Activated T-helper 17 cell treated with anti-CD3 and anti-CD28 coated beads, Interleukin-2, amount 50 U/mL, for 72 hours (primary cell): ENCODE results near the gene TMC7. TPM values are rescaled to one million over a fixed set of nuclear protein-coding genes. Genes with fewer than 3 reads are reported as not detected.

ENCODE experiments used
- ATAC-seq: fragments of 150-1000 bp; cut with Tn5 transposase; replicated peaks from 2 replicates; pipeline ENCODE4 v1.10.0; 2021; ENCODE audit warnings: mild to moderate bottlenecking, moderate library complexity
- H3K27ac Mint-ChIP-seq: one replicate; pipeline ENCODE4 v1.8.0; 2022; ENCODE audit warnings: mixed read lengths
- H3K27me3 Mint-ChIP-seq: one replicate; pipeline ENCODE4 v1.8.0; 2022; ENCODE audit warnings: mixed read lengths
- H3K36me3 Mint-ChIP-seq: one replicate; pipeline ENCODE4 v1.8.0; 2022; ENCODE audit warnings: low read depth, mild to moderate bottlenecking, mixed read lengths
- H3K4me1 Mint-ChIP-seq: one replicate; pipeline ENCODE4 v1.8.0; 2022; ENCODE audit warnings: mixed read lengths
- H3K4me3 Mint-ChIP-seq: one replicate; pipeline ENCODE4 v1.8.0; 2022; ENCODE audit warnings: mild to moderate bottlenecking, mixed read lengths
- H3K9me3 Mint-ChIP-seq: one replicate; pipeline ENCODE4 v1.8.0; 2022; ENCODE audit warnings: mixed read lengths
- total RNA-seq, 2 donors: library from RNA; stranded (reverse); gene quantifications; one replicate each; pipeline ENCODE4 v1.2.3, GENCODE V29; 2022

Gene TMC7
- total RNA-seq, 2 donors from 2014 or later, result not detected

- no peaks in the 10 kb centered on the region for H3K4me1 Mint-ChIP-seq
- H3K27ac Mint-ChIP-seq, result no peak overlapping the region
- no peak for ATAC-seq
- H3K27me3 Mint-ChIP-seq, result peaks cover 8% of the 10 kb centered on the region
- no peaks in the 10 kb centered on the region for H3K9me3 Mint-ChIP-seq
- H3K36me3 Mint-ChIP-seq, result peaks cover 24% of the 10 kb centered on the region
- no peak overlapping the region for H3K4me3 Mint-ChIP-seq
These were observed 99.9 kb downstream of the TMC7 start for GRCh38 chr16:19083670-19084069.

GRCh38 chr16:19084139-19084538 is 100.4 kb downstream of the TMC7 start:
- no peaks in the 10 kb centered on the region for H3K9me3 Mint-ChIP-seq
- no peak overlapping the region for H3K4me3 Mint-ChIP-seq
- H3K4me1 Mint-ChIP-seq, result no peaks in the 10 kb centered on the region
- H3K36me3 Mint-ChIP-seq, result peaks cover 21% of the 10 kb centered on the region
- ATAC-seq, result no peak
- peaks cover 8% of the 10 kb centered on the region for H3K27me3 Mint-ChIP-seq
- no peak overlapping the region for H3K27ac Mint-ChIP-seq

GRCh38 chr16:19084879-19085278 is 101.1 kb downstream of the TMC7 start:
- no peak overlapping the region for H3K27ac Mint-ChIP-seq
- no peaks in the 10 kb centered on the region for H3K9me3 Mint-ChIP-seq
- H3K4me3 Mint-ChIP-seq, result no peak overlapping the region
- no peak for ATAC-seq
- peaks cover 18% of the 10 kb centered on the region for H3K36me3 Mint-ChIP-seq
- no peaks in the 10 kb centered on the region for H3K4me1 Mint-ChIP-seq
- peaks cover 8% of the 10 kb centered on the region for H3K27me3 Mint-ChIP-seq

GRCh38 chr16:19085679-19086200 is 102.0 kb downstream of the TMC7 start:
- H3K4me1 Mint-ChIP-seq, result no peaks in the 10 kb centered on the region
- no peak for ATAC-seq
- H3K27me3 Mint-ChIP-seq, result peaks cover 8% of the 10 kb centered on the region
- H3K27ac Mint-ChIP-seq, result no peak overlapping the region
- H3K4me3 Mint-ChIP-seq, result no peak overlapping the region
- H3K9me3 Mint-ChIP-seq, result no peaks in the 10 kb centered on the region
- H3K36me3 Mint-ChIP-seq, result peaks cover 14% of the 10 kb centered on the region

- peaks cover 7% of the 10 kb centered on the region for H3K36me3 Mint-ChIP-seq
- peak; percentile 99 for ATAC-seq
- H3K9me3 Mint-ChIP-seq, result no peaks in the 10 kb centered on the region
- peaks cover 8% of the 10 kb centered on the region for H3K27me3 Mint-ChIP-seq
- H3K27ac Mint-ChIP-seq, result no peak overlapping the region
- H3K4me3 Mint-ChIP-seq, result peak overlapping the region; percentile 52
- H3K4me1 Mint-ChIP-seq, result no peaks in the 10 kb centered on the region
These were observed 102.8 kb downstream of the TMC7 start for GRCh38 chr16:19086322-19087199.

- Mint-ChIP-seq H3K27ac (no peak overlapping the region), H3K4me1 (no peaks in the 10 kb centered on the region), H3K36me3 (no peaks in the 10 kb centered on the region), H3K27me3 (peaks cover 12% of the 10 kb centered on the region), H3K9me3 (no peaks in the 10 kb centered on the region), H3K4me3 (no peak overlapping the region)
- no peak for ATAC-seq
These were observed 104.7 kb downstream of the TMC7 start for GRCh38 chr16:19088341-19088916.

- Mint-ChIP-seq H3K27ac (no peak overlapping the region), H3K4me1 (no peaks in the 10 kb centered on the region), H3K4me3 (no peak overlapping the region), H3K9me3 (no peaks in the 10 kb centered on the region), H3K27me3 (peaks cover 12% of the 10 kb centered on the region), H3K36me3 (no peaks in the 10 kb centered on the region)
- ATAC-seq, result no peak
These were observed 105.7 kb downstream of the TMC7 start for GRCh38 chr16:19089410-19089955.

- peaks cover 5% of the 10 kb centered on the region for H3K9me3 Mint-ChIP-seq
- ATAC-seq, result no peak
- no peaks in the 10 kb centered on the region for H3K36me3 Mint-ChIP-seq
- H3K4me3 Mint-ChIP-seq, result no peak overlapping the region
- peaks cover 6% of the 10 kb centered on the region for H3K27me3 Mint-ChIP-seq
- peaks cover 6% of the 10 kb centered on the region for H3K4me1 Mint-ChIP-seq
- no peak overlapping the region for H3K27ac Mint-ChIP-seq
These were observed 107.2 kb downstream of the TMC7 start for GRCh38 chr16:19090916-19091315.

GRCh38 chr16:19092653-19093410 is 109.1 kb downstream of the TMC7 start:
- no peaks in the 10 kb centered on the region for H3K36me3 Mint-ChIP-seq
- no peak overlapping the region for H3K4me3 Mint-ChIP-seq
- H3K4me1 Mint-ChIP-seq, result peaks cover 10% of the 10 kb centered on the region
- H3K27me3 Mint-ChIP-seq, result peaks cover 8% of the 10 kb centered on the region
- ATAC-seq, result no peak
- peaks cover 6% of the 10 kb centered on the region for H3K9me3 Mint-ChIP-seq
- peak overlapping the region; percentile 53 for H3K27ac Mint-ChIP-seq

GRCh38 chr16:19093631-19094541 is 110.2 kb downstream of the TMC7 start:
- no peak overlapping the region for H3K4me3 Mint-ChIP-seq
- H3K27ac Mint-ChIP-seq, result no peak overlapping the region
- no peak for ATAC-seq
- peaks cover 8% of the 10 kb centered on the region for H3K9me3 Mint-ChIP-seq
- H3K27me3 Mint-ChIP-seq, result peaks cover 7% of the 10 kb centered on the region
- H3K36me3 Mint-ChIP-seq, result no peaks in the 10 kb centered on the region
- H3K4me1 Mint-ChIP-seq, result peaks cover 10% of the 10 kb centered on the region

GRCh38 chr16:19094542-19095365 is 111.0 kb downstream of the TMC7 start:
- H3K4me1 Mint-ChIP-seq, result peaks cover 10% of the 10 kb centered on the region
- peaks cover 7% of the 10 kb centered on the region for H3K27me3 Mint-ChIP-seq
- H3K27ac Mint-ChIP-seq, result no peak overlapping the region
- ATAC-seq, result peak; percentile 78
- no peaks in the 10 kb centered on the region for H3K36me3 Mint-ChIP-seq
- peaks cover 8% of the 10 kb centered on the region for H3K9me3 Mint-ChIP-seq
- peak overlapping the region; percentile 21 for H3K4me3 Mint-ChIP-seq

GRCh38 chr16:19095654-19096053 is 111.9 kb downstream of the TMC7 start:
- no peak overlapping the region for H3K27ac Mint-ChIP-seq
- H3K36me3 Mint-ChIP-seq, result no peaks in the 10 kb centered on the region

GRCh38 chr16:19098173-19098572 is 114.4 kb downstream of the TMC7 start:
- Mint-ChIP-seq H3K27ac (no peak overlapping the region), H3K9me3 (peaks cover 8% of the 10 kb centered on the region), H3K4me3 (no peak overlapping the region), H3K27me3 (peaks cover 3% of the 10 kb centered on the region), H3K4me1 (peaks cover 10% of the 10 kb centered on the region), H3K36me3 (no peaks in the 10 kb centered on the region)
- no peak for ATAC-seq

More at GRCh38 chr16:19095654-19096053, 111.9 kb downstream of the TMC7 start:
- Mint-ChIP-seq H3K4me3 (no peak overlapping the region), H3K4me1 (peaks cover 10% of the 10 kb centered on the region), H3K9me3 (peaks cover 8% of the 10 kb centered on the region), H3K27me3 (peaks cover 7% of the 10 kb centered on the region)
- ATAC-seq, result no peak
